Sigmoid colon (tissue), 7 donors: ENCODE data around the gene LOXL3. TPM values are rescaled to one million over a fixed set of nuclear protein-coding genes. Genes with fewer than 3 reads are reported as not detected.

Experiments used
- DNase-seq: peaks from one replicate; pipeline ENCODE4 v3.0.0-alpha.2; 2019
- H3K27ac ChIP-seq, 4 donors: fragments of 200-600 bp; sonication (generic); one replicate each; pipeline ENCODE4 v1.5.1; 2016 to 2019; ENCODE audit warnings: mild to moderate bottlenecking in 1 of 4
- H3K27me3 ChIP-seq, 3 donors: fragments of 200-600 bp; sonication (generic); one replicate each; pipeline ENCODE4 v1.5.1; 2019; ENCODE audit warnings: mild to moderate bottlenecking in 1 of 3
- H3K36me3 ChIP-seq, 4 donors: fragments of 200-600 bp; sonication (generic); one replicate each; pipeline ENCODE4 v1.5.1; 2016 to 2019
- H3K4me1 ChIP-seq, 4 donors: fragments of 200-600 bp; sonication (generic); one replicate each; pipeline ENCODE4 v1.5.1; 2017 to 2019
- H3K4me3 ChIP-seq, 4 donors: fragments of 200-600 bp; sonication (generic); one replicate each; pipeline ENCODE4 v1.5.1; 2017 to 2019; ENCODE audit warnings: mild to moderate bottlenecking in 2 of 4, moderate library complexity in 1 of 4
- H3K9me3 ChIP-seq, 4 donors: fragments of 200-600 bp in 3 of 4; sonication (generic) in 3 of 4; one replicate each; pipeline versions ENCODE4 v1.5.1 to v1.6.1; 2013 to 2019
- EP300 ChIP-seq, 4 donors: sonication (generic); formaldehyde crosslinking; IDR thresholded peaks; one replicate each; pipeline ENCODE4 v1.6.1; 2017; ENCODE audit warnings: antibody characterized with exemption in 4 of 4
- POLR2A ChIP-seq, 2 donors: fragments of 450-650 bp; IDR thresholded peaks; one replicate each; pipeline ENCODE4 v1.6.1; 2016; ENCODE audit warnings: antibody characterized with exemption in 2 of 2, mild to moderate bottlenecking in 2 of 2, moderate library complexity in 2 of 2
- POLR2AphosphoS5 ChIP-seq, 4 donors: sonication (generic); formaldehyde crosslinking; IDR thresholded peaks; one replicate each; pipeline ENCODE4 v1.6.1; 2017; ENCODE audit warnings: antibody characterized with exemption in 4 of 4
- WGBS, 2 donors: extraction: QIAGEN DNeasy Blood & Tissue Kit; methylation state at CpG; one replicate each; pipeline ENCODE4 v1.1.7; 2013; 5-methylcytosine and 5-hydroxymethylcytosine counted together
- intact Hi-C: fragments of 100-400 bp; cut with DNase I; formaldehyde crosslinking; loops from one replicate; pipeline ENCODE4 v1.15.1; 2023
- polyA plus RNA-seq, 3 donors: library from polyadenylated mRNA; stranded (reverse); fragments of 200-250 nt; gene quantifications; one replicate each; pipeline ENCODE4 v1.2.3, GENCODE V29; 2013
- total RNA-seq, 4 donors: library from RNA; depleted of rRNA; stranded (reverse); fragments of >200 nt; gene quantifications; one replicate each; pipeline ENCODE4 v1.1.0, GENCODE V29; 2016
- TF ChIP-seq, protein P1 (sequence below), 4 experiments: fragments of 450-650 bp in 3 of 4; fragments of 200-600 bp in 1 of 4; IDR thresholded peaks; one replicate each; pipeline ENCODE4 v1.5.1; 2016 to 2019; ENCODE audit warnings: antibody characterized with exemption in 4 of 4, mild to moderate bottlenecking in 3 of 4, moderate library complexity in 2 of 4
- donor health status: healthy with polysubstance abuse.
- donor health status: Bipolar disorder and iron deficiency.
- donor health status: healthy.

The LOXL3 gene
- total and polyA plus RNA-seq, 7 donors: 0.60 to 7.9 (median 5.4) TPM

DNA sequence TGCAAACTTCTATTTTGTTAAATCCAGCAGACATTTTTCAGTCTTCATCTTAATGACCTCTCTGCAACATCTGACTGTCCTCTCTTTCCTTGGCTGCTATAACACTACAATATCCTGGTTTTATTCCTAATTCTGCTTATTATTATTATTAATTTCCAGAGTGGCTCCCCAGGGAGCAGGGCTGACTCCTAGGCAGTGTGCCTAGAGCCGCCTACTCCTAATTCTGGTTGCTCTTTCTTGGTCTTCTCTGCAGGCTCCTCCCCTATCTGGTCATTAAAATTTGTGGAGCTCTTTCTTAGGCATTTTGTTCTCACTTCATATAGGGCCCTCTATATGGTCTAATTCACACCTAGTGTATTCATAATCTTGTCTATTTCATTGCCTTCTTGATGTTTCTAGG, 10.8 kb downstream of the LOXL3 start:
- no peak for TF ChIP-seq EP300 (IDR thresholded peaks at IDR 0.05)
- TF ChIP-seq POLR2A (IDR thresholded peaks at IDR 0.05): no peak
- Histone ChIP-seq H3K9me3 (no peaks in the 10 kb centered on the region), H3K27ac (no peak overlapping the region), H3K36me3 (no peaks in the 10 kb centered on the region), H3K4me1 (no peaks in the 10 kb centered on the region), H3K27me3 (no peaks in the 10 kb centered on the region), H3K4me3 (no peak overlapping the region)
- WGBS, 2 donors: 88 to 94% methylated on average over 1 of the region's 1 CpG
- intact Hi-C loops: no loop called here
- no peak for DNase-seq

DNA sequence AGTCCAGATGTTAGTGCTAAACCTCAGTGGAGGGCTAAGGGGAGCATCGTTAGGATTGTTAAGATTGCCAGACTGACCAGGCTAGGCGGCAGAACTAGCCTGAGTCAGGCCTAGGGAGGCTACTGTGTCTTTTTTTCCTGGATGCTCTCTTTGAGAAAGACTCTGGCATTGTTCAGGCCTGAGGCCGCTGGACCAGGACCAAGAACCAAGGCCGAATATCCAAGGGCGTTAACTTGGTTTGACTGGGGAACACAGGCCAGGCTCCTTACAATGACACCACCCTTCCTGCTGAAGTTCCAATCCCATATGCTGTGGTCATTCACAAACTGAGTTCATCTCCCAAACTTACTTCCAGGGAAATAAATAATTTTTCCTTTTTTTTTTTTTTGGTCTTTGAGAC, 13.5 kb downstream of the LOXL3 start:
- no peak for DNase-seq
- Histone ChIP-seq H3K4me1 (no peaks in the 10 kb centered on the region), H3K27ac (peak overlapping the region in 1 of 4 donors; percentile 63), H3K27me3 (no peaks in the 10 kb centered on the region), H3K4me3 (no peak overlapping the region), H3K36me3 (no peaks in the 10 kb centered on the region), H3K9me3 (no peaks in the 10 kb centered on the region)
- intact Hi-C loops: no loop called here
- TF ChIP-seq POLR2AphosphoS5 (IDR thresholded peaks at IDR 0.05) (no peak), EP300 (IDR thresholded peaks at IDR 0.05) (no peak), POLR2A (IDR thresholded peaks at IDR 0.05) (no peak)
- TF ChIP-seq, protein P1, sequence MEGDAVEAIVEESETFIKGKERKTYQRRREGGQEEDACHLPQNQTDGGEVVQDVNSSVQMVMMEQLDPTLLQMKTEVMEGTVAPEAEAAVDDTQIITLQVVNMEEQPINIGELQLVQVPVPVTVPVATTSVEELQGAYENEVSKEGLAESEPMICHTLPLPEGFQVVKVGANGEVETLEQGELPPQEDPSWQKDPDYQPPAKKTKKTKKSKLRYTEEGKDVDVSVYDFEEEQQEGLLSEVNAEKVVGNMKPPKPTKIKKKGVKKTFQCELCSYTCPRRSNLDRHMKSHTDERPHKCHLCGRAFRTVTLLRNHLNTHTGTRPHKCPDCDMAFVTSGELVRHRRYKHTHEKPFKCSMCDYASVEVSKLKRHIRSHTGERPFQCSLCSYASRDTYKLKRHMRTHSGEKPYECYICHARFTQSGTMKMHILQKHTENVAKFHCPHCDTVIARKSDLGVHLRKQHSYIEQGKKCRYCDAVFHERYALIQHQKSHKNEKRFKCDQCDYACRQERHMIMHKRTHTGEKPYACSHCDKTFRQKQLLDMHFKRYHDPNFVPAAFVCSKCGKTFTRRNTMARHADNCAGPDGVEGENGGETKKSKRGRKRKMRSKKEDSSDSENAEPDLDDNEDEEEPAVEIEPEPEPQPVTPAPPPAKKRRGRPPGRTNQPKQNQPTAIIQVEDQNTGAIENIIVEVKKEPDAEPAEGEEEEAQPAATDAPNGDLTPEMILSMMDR (IDR thresholded peaks at IDR 0.05): no peak
- 84% methylated on average over 5 of the region's 5 CpGs for WGBS, 2 donors

DNA sequence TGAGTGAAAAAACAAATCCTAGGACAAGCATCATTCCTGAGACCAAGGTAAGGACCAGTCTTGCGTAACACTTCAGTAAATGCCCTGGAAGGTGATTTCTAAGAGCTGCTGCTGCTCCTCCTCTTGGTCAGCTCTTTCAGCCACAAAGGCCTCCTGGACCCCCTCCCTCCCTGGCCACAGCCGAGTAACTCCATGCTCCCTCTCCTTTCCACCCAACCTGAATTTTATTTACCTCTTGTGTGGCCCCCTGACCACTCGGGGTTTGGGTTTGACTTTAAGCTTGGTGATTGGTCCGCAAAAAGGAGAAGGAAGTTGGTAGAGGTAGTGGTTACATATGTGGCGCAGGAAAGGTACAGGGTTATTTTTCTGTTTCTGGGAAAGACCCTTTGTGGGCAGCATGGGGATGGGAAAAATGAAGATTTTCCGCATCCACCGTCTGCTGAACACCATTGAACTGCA, 14.8 kb downstream of the LOXL3 start:
- intact Hi-C loops: no loop called here

DNA sequence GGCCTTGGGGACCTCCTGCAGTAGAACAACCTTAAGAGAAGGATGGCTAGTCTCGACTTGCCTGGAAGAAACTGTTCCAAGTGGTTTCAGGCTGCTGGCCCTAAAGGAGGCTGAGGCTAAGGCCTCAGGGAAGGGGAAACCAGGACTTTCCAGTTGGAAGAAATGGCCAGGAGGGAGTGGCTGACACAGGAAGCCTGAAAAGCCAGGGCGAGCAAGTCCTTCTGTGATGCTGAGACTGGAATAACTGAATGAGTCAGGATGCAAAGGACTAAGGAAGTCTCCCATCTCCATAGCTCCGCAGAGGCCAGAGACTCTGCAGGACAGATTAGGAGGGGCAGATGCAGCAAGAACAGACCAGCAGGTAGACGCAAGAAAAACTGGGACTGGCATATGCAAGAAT, 16.6 kb downstream of the LOXL3 start:
- peaks cover 0 to 15% (median 10%) of the 10 kb centered on the region in 4 donors for H3K36me3 ChIP-seq
- no peak overlapping the region for H3K4me3 ChIP-seq
- TF ChIP-seq, protein P1 (IDR thresholded peaks at IDR 0.05): no peak
- TF ChIP-seq EP300 (IDR thresholded peaks at IDR 0.05) (no peak), POLR2AphosphoS5 (IDR thresholded peaks at IDR 0.05) (no peak), POLR2A (IDR thresholded peaks at IDR 0.05) (no peak)
- 77 to 81% methylated on average over 4 of the region's 4 CpGs for WGBS, 2 donors
- DNase-seq: no peak
- no peaks in the 10 kb centered on the region for H3K4me1 ChIP-seq
- no peaks in the 10 kb centered on the region for H3K9me3 ChIP-seq
- H3K27ac ChIP-seq: no peak overlapping the region
- no peaks in the 10 kb centered on the region for H3K27me3 ChIP-seq
- intact Hi-C loops: no loop called here

More for the DNA sequence above, 14.8 kb downstream of the LOXL3 start:
- TF ChIP-seq EP300 (IDR thresholded peaks at IDR 0.05): no peak
- TF ChIP-seq, protein P1 (IDR thresholded peaks at IDR 0.05): no peak
- no peak for TF ChIP-seq POLR2A (IDR thresholded peaks at IDR 0.05)
- TF ChIP-seq POLR2AphosphoS5 (IDR thresholded peaks at IDR 0.05): no peak
- Histone ChIP-seq H3K36me3 (no peaks in the 10 kb centered on the region), H3K9me3 (no peaks in the 10 kb centered on the region), H3K4me1 (no peaks in the 10 kb centered on the region), H3K27me3 (no peaks in the 10 kb centered on the region), H3K4me3 (no peak overlapping the region), H3K27ac (no peak overlapping the region)
- DNase-seq: no peak
- 53 to 85% methylated on average over 7 of the region's 7 CpGs for WGBS, 2 donors

DNA sequence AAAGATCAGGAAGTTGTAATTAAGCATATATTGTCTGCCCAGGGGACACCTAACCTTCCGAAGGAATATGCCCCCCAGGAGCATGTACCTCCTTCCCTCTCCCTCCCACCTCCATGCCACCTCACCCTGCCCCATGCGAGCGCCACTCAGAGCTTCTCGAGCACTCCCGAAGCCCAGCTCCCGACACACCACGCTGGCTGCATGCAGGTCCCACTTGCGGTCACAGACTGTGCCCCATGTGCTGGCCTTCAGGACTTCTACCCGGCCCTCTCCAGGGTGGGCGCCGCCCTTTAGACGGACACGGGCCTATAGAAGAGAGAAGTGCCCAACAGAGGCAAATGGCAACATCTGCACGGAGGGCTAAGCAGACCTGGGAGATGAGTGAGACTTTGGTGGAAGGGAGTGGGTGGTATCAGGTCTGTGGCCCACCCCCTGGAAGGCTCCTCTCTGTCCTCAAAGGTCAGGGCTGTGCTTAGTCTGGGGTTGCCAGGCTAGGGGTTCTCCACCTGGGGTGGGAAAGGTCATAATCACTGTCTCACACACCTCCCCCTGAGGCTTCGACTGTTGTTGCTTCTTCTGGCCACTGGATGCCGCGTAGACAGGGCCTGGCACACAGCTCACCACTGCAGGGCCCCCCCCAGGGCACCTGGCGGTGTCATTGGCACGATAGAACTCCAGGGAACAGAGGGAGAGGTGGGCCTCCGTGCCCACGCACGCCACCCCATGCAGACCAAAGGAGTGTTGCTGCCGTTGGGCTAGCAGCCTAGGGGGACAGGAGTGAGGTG, 17.4 kb downstream of the LOXL3 start:
- Histone ChIP-seq H3K36me3 (peaks cover 0 to 15% (median 10%) of the 10 kb centered on the region in 4 donors), H3K4me3 (no peak overlapping the region), H3K4me1 (peaks cover 0 to 7% (median 2%) of the 10 kb centered on the region in 4 donors), H3K9me3 (no peaks in the 10 kb centered on the region), H3K27ac (no peak overlapping the region), H3K27me3 (no peaks in the 10 kb centered on the region)
- intact Hi-C loops: no loop called here
- no peak for TF ChIP-seq POLR2A (IDR thresholded peaks at IDR 0.05)
- no peak for TF ChIP-seq POLR2AphosphoS5 (IDR thresholded peaks at IDR 0.05)
- TF ChIP-seq, protein P1 (IDR thresholded peaks at IDR 0.05): no peak
- TF ChIP-seq EP300 (IDR thresholded peaks at IDR 0.05): no peak
- DNase-seq: no peak
- WGBS, 2 donors: 86 to 90% methylated on average over 23 of the region's 23 CpGs
